GM12878 (cell line): ENCODE measurements around the gene TRPM3. TPM values are rescaled to one million over a fixed set of nuclear protein-coding genes. Genes with fewer than 3 reads are reported as not detected.

ENCODE experiments used
- ATAC-seq: fragments of 200-7000 bp; cut with Tn5 transposase; 3 replicates; pipeline ENCODE4 v1.9.1; 2020; ENCODE audit warnings: mild to moderate bottlenecking, moderate library complexity
- BruUV-seq: library from RNA; stranded (reverse); fragments of 400-500 nt; replicated peaks from 2 replicates; lab custom pipeline; 2021; lab: Mats Ljungman, UMichigan
- CTCF ChIA-PET: fragments of 300-600 bp; sonication (Branson Sonifier 250); formaldehyde crosslinking; extraction: SDS; loops from one replicate; lab custom pipeline; 2021; ENCODE audit warnings: inconsistent platforms; lab: Yijun Ruan, JAX
- POLR2A ChIA-PET: fragments of 350-600 bp; formaldehyde crosslinking; extraction: SDS; loops from one replicate; lab custom pipeline; 2021; ENCODE audit warnings: inconsistent platforms; lab: Charles Lee
- RAD21 ChIA-PET: fragments of 300-600 bp; sonication (Branson Sonifier 250); formaldehyde crosslinking; loops from one replicate; lab custom pipeline; 2023; ENCODE audit warnings: antibody characterized with exemption; ENCODE audit not compliant: unreplicated experiment; lab: Charles Lee
- SMC1A ChIA-PET: fragments of 300-600 bp; sonication (Branson Sonifier 250); formaldehyde crosslinking; loops from one replicate; lab custom pipeline; 2023; ENCODE audit not compliant: unreplicated experiment, uncharacterized antibody; lab: Charles Lee
- DNase-seq: peaks from one replicate; pipeline ENCODE4 v3.0.0-alpha.2; 2011; ENCODE audit warnings: low read depth, low spot score
- FAIRE-seq: peaks from 3 replicates; lab custom pipeline; 2011; peaks lifted over from hg19 to GRCh38; lab: Jason Lieb, UNC
- H2AFZ ChIP-seq: 2 replicates; pipeline ENCODE4 v1.6.0; 2011; ENCODE audit warnings: low read depth, low read length, control low read depth; ENCODE audit not compliant: control insufficient read depth
- H3K27ac ChIP-seq: 2 replicates; pipeline ENCODE4 v1.5.1; 2011; ENCODE audit warnings: control low read depth; ENCODE audit not compliant: control insufficient read depth, insufficient read depth
- H3K27me3 ChIP-seq, 2 experiments: replicated peaks in 1 of 2; 2 replicates each; pipeline versions ENCODE4 v1.6.0 to v1.6.1; 2011; ENCODE audit warnings: low read length in 1 of 2; ENCODE audit not compliant: control insufficient read depth in 2 of 2, insufficient read depth in 2 of 2
- H3K36me3 ChIP-seq, 2 experiments: 2 replicates each; pipeline ENCODE4 v1.5.1; 2011; ENCODE audit warnings: low read length in 1 of 2; ENCODE audit not compliant: control insufficient read depth in 2 of 2, insufficient read depth in 2 of 2
- H3K4me1 ChIP-seq: 2 replicates; pipeline ENCODE4 v1.6.1; 2011; ENCODE audit warnings: mild to moderate bottlenecking, low read length, moderate library complexity, mixed read lengths; ENCODE audit not compliant: control insufficient read depth, insufficient read depth
- H3K4me2 ChIP-seq: 2 replicates; pipeline ENCODE4 v1.6.0; 2011; ENCODE audit warnings: control low read depth; ENCODE audit not compliant: control insufficient read depth, insufficient read depth
- H3K4me3 ChIP-seq: fragments of 200-600 bp; sonication (generic); 2 replicates; pipeline ENCODE4 v1.5.1; 2016
- H3K79me2 ChIP-seq: 2 replicates; pipeline ENCODE4 v1.6.0; 2011; ENCODE audit warnings: low read length; ENCODE audit not compliant: control insufficient read depth, insufficient read depth
- H3K9ac ChIP-seq: 2 replicates; pipeline ENCODE4 v1.8.0; 2011; ENCODE audit warnings: low read length, control low read depth, mixed read lengths; ENCODE audit not compliant: control insufficient read depth, insufficient read depth
- H3K9me3 ChIP-seq: replicated peaks from 3 replicates; pipeline ENCODE4 v1.5.1; 2011; ENCODE audit warnings: mild to moderate bottlenecking, low read length; ENCODE audit not compliant: control insufficient read depth, insufficient read depth
- H4K20me1 ChIP-seq: 2 replicates; pipeline ENCODE4 v1.6.0; 2011; ENCODE audit not compliant: control insufficient read depth, insufficient read depth
- CREB1 ChIP-seq: IDR thresholded peaks from 2 replicates; pipeline ENCODE4 v1.6.1; 2012; ENCODE audit warnings: low read depth, mild to moderate bottlenecking, inconsistent platforms
- KAT2A ChIP-seq: conservative IDR thresholded peaks from 2 replicates; pipeline ENCODE4 v1.6.1; 2011; ENCODE audit warnings: low read depth, low read length; ENCODE audit not compliant: control insufficient read depth
- MTA3 ChIP-seq: IDR thresholded peaks from 2 replicates; pipeline ENCODE4 v1.6.1; 2012; ENCODE audit warnings: low read length, inconsistent platforms, borderline replicate concordance
- NR2C2 ChIP-seq: IDR thresholded peaks from 2 replicates; pipeline ENCODE4 v1.6.1; 2011; ENCODE audit warnings: borderline replicate concordance, low read depth; ENCODE audit not compliant: control insufficient read depth, insufficient read length
- NR2F1 ChIP-seq: fragments of 450-650 bp; conservative IDR thresholded peaks from 2 replicates; pipeline ENCODE4 v1.6.1; 2017; ENCODE audit warnings: mild to moderate bottlenecking
- RAD51 ChIP-seq: fragments of 450-650 bp; IDR thresholded peaks from 2 replicates; pipeline ENCODE4 v1.6.1; 2016; ENCODE audit warnings: moderate library complexity, mild to moderate bottlenecking, inconsistent platforms
- RCOR1 ChIP-seq: conservative IDR thresholded peaks from 2 replicates; pipeline ENCODE4 v1.6.1; 2012; ENCODE audit warnings: low read depth, low read length, improper control_type of control experiment
- RELA ChIP-seq: fragments of 450-650 bp; IDR thresholded peaks from 2 replicates; pipeline ENCODE4 v1.8.0; 2014; ENCODE audit warnings: borderline replicate concordance; ENCODE audit not compliant: partially characterized antibody
- TCF7 ChIP-seq: IDR thresholded peaks from 2 replicates; pipeline ENCODE4 v1.6.1; 2014; ENCODE audit warnings: antibody characterized with exemption, borderline replicate concordance
- ZNF274 ChIP-seq: IDR thresholded peaks from one replicate; pipeline ENCODE4 v1.8.0; 2011; ENCODE audit not compliant: insufficient read length, insufficient read depth
- WGBS: methylation state at CpG from one replicate; pipeline ENCODE4 v1.1.6; 2016; ENCODE audit warnings: low lambda C conversion rate; ENCODE audit not compliant: insufficient replicate concordance, insufficient coverage; ENCODE audit errors: missing lambda C conversion rate; 5-methylcytosine and 5-hydroxymethylcytosine counted together
- in situ Hi-C: fragments of 300-500 bp; cut with MboI; formaldehyde crosslinking; loops from 9 replicates; pipeline ENCODE4 v1.14.3; 2018; ENCODE audit warnings: mixed read lengths
- intact Hi-C: fragments of 100-400 bp; cut with micrococcal nuclease; formaldehyde crosslinking; loops from one replicate; pipeline ENCODE4 v1.14.2; 2022; ENCODE audit not compliant: unreplicated experiment
- polyA plus RNA-seq, 11 experiments: library from polyadenylated mRNA; depleted of rRNA in 4 of 11; unstranded in 6 of 11; stranded (reverse) in 5 of 11; fragments of >200 nt; fragmentation: Nextera tagmentation in 4 of 11; fragmentation: Illumina TruSeq in 1 of 11; extraction: Ambion mirVana in 4 of 11; extraction: Trizol in 1 of 11; gene quantifications; 1 replicate in 1 of 11; 2 replicates in 10 of 11; pipeline versions ENCODE4 v1.2.1 to v1.2.3, GENCODE V29; 2011 to 2016; ENCODE audit warnings: inconsistent platforms in 2 of 11, missing spikeins in 2 of 11, low read depth in 1 of 11
- total RNA-seq, 4 experiments: library from RNA; depleted of rRNA in 3 of 4; stranded (reverse); fragments of >200 nt in 3 of 4; fragmentation: Illumina TruSeq in 1 of 4; extraction: Trizol in 1 of 4; gene quantifications; 2 replicates each; pipeline versions ENCODE4 v1.2.1 to v1.2.3, GENCODE V29; 2013 to 2021
- TF ChIP-seq, protein P1 (sequence below): fragments of 450-650 bp; conservative IDR thresholded peaks from 2 replicates; pipeline ENCODE4 v1.6.1; 2017; ENCODE audit warnings: mild to moderate bottlenecking, moderate library complexity
- TF ChIP-seq, protein P2 (sequence below): fragments of 150-350 bp; IDR thresholded peaks from 2 replicates; pipeline ENCODE4 v1.6.1; 2016; ENCODE audit warnings: low read depth, low read length
- TF ChIP-seq, protein P3 (sequence below): fragments of 450-650 bp; formaldehyde crosslinking; IDR thresholded peaks from 2 replicates; pipeline ENCODE4 v1.4.0; 2022; ENCODE audit warnings: mild to moderate bottlenecking, moderate library complexity

The TRPM3 gene
- total and polyA plus RNA-seq, 10 of the 15 experiments (the other 5 are each of a cell fraction or from before 2014, with no cell fraction given), result not detected

DNA sequence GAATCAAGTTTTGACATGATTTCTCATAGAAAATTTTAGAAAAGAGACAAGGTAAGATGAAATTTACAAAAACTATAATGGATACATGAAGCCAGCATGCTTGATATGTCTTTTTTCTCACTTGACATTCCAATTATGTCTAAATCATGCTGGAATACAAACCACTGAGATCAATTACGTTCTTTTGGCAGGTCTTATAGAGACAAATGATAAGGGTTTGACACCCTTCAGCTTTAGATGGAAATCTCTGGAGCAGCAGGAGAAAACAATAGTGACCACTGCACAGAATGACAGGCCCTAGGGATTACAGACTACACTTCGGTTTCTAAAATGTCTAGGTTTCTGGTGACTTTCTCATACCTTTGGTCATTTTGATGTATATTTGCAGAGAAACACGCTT, 342.9 kb downstream of the TRPM3 start:
- POLR2A ChIA-PET, result no interaction called here
- in situ Hi-C loops, result no loop called here
- RAD21 ChIA-PET, result no interaction called here
- TF ChIP-seq RAD51, result no peak
- no peak for TF ChIP-seq NR2C2
- no peak for TF ChIP-seq TCF7
- TF ChIP-seq, protein P1, sequence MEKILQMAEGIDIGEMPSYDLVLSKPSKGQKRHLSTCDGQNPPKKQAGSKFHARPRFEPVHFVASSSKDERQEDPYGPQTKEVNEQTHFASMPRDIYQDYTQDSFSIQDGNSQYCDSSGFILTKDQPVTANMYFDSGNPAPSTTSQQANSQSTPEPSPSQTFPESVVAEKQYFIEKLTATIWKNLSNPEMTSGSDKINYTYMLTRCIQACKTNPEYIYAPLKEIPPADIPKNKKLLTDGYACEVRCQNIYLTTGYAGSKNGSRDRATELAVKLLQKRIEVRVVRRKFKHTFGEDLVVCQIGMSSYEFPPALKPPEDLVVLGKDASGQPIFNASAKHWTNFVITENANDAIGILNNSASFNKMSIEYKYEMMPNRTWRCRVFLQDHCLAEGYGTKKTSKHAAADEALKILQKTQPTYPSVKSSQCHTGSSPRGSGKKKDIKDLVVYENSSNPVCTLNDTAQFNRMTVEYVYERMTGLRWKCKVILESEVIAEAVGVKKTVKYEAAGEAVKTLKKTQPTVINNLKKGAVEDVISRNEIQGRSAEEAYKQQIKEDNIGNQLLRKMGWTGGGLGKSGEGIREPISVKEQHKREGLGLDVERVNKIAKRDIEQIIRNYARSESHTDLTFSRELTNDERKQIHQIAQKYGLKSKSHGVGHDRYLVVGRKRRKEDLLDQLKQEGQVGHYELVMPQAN, result no peak
- no peak for TF ChIP-seq MTA3
- TF ChIP-seq NR2F1, result no peak
- no peak for TF ChIP-seq CREB1
- TF ChIP-seq RCOR1, result no peak
- TF ChIP-seq ZNF274, result no peak
- no peak for TF ChIP-seq RELA
- TF ChIP-seq KAT2A, result no peak
- TF ChIP-seq, protein P2, sequence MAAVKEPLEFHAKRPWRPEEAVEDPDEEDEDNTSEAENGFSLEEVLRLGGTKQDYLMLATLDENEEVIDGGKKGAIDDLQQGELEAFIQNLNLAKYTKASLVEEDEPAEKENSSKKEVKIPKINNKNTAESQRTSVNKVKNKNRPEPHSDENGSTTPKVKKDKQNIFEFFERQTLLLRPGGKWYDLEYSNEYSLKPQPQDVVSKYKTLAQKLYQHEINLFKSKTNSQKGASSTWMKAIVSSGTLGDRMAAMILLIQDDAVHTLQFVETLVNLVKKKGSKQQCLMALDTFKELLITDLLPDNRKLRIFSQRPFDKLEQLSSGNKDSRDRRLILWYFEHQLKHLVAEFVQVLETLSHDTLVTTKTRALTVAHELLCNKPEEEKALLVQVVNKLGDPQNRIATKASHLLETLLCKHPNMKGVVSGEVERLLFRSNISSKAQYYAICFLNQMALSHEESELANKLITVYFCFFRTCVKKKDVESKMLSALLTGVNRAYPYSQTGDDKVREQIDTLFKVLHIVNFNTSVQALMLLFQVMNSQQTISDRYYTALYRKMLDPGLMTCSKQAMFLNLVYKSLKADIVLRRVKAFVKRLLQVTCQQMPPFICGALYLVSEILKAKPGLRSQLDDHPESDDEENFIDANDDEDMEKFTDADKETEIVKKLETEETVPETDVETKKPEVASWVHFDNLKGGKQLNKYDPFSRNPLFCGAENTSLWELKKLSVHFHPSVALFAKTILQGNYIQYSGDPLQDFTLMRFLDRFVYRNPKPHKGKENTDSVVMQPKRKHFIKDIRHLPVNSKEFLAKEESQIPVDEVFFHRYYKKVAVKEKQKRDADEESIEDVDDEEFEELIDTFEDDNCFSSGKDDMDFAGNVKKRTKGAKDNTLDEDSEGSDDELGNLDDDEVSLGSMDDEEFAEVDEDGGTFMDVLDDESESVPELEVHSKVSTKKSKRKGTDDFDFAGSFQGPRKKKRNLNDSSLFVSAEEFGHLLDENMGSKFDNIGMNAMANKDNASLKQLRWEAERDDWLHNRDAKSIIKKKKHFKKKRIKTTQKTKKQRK, result no peak
- TF ChIP-seq, protein P3, sequence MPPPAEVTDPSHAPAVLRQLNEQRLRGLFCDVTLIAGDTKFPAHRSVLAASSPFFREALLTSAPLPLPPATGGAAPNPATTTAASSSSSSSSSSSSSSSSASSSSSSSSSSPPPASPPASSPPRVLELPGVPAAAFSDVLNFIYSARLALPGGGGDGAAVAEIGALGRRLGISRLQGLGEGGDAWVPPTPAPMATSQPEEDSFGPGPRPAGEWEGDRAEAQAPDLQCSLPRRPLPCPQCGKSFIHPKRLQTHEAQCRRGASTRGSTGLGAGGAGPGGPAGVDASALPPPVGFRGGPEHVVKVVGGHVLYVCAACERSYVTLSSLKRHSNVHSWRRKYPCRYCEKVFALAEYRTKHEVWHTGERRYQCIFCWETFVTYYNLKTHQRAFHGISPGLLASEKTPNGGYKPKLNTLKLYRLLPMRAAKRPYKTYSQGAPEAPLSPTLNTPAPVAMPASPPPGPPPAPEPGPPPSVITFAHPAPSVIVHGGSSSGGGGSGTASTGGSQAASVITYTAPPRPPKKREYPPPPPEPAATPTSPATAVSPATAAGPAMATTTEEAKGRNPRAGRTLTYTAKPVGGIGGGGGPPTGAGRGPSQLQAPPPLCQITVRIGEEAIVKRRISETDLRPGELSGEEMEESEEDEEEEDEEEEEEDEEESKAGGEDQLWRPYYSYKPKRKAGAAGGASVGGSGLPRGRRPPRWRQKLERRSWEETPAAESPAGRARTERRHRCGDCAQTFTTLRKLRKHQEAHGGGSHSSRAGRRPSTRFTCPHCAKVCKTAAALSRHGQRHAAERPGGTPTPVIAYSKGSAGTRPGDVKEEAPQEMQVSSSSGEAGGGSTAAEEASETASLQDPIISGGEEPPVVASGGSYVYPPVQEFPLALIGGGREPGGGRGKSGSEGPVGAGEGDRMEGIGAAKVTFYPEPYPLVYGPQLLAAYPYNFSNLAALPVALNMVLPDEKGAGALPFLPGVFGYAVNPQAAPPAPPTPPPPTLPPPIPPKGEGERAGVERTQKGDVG (CRISPR knock-in tag), result no peak

More for the DNA sequence above, 342.9 kb downstream of the TRPM3 start:
- Histone ChIP-seq H3K4me1 (no peaks in the 10 kb centered on the region), H3K9ac (no peak overlapping the region), H3K27me3 (no peaks in the 10 kb centered on the region), H3K36me3 (no peaks in the 10 kb centered on the region), H3K4me2 (no peak overlapping the region), H2AFZ (no peak overlapping the region), H3K4me3 (no peak overlapping the region), H3K27ac (no peak overlapping the region), H3K79me2 (no peaks in the 10 kb centered on the region), H3K9me3 (no peaks in the 10 kb centered on the region), H4K20me1 (no peaks in the 10 kb centered on the region)
- SMC1A ChIA-PET, result no interaction called here
- BruUV-seq, result no TSS peak
- no peak for ATAC-seq
- no peak for DNase-seq
- CTCF ChIA-PET, result no interaction called here
- FAIRE-seq, result no peak
- 11% methylated on average over 3 of the region's 3 CpGs for WGBS
- intact Hi-C loops, result no loop called here
